ENCODE results near the gene LHX1.

Gene LHX1

GRCh38 chr17:36936455-36937000 is 747 bp upstream of the LHX1 start:
- peak overlapping the region; percentile 69 for H3K4me3 ChIP-seq (ENCODE audit: low read depth, low read length)
- ChIA-PET POLR2A (interaction anchor here (0.5 to 6.6 kb wide), 23 partner anchors 9 to 792 kb away, joined by 3 to 92 read pairs (median 4); partner anchors contain the start of gene AATF), CTCF (interaction anchor here (0.6 to 3.7 kb wide), 5 partner anchors 11 to 110 kb away, joined by 3 to 18 read pairs (median 4); partner anchors contain the start of gene AATF)
- H3K4me1 ChIP-seq (ENCODE audit: control insufficient read depth, insufficient read depth, low read length) = peaks cover 9% of the 10 kb centered on the region
- no peaks in the 10 kb centered on the region for H3K9me3 ChIP-seq (ENCODE audit: control insufficient read depth, insufficient read depth, low read depth, low read length)
- peak overlapping the region; percentile 73; the same call in 1 of the 2 replicates for H3K27ac ChIP-seq (ENCODE audit: extremely low read depth, low read depth, low read length)
- peaks cover 0 to 22% of the 10 kb centered on the region in 2 experiments; a peak in 1 of 3 replicates for H3K36me3 ChIP-seq (ENCODE audit: control insufficient read depth in 2 of 2, insufficient read depth in 1 of 2, low read length in 2 of 2)
- TF ChIP-seq ZNF223 (tag by site-specific recombination; IDR thresholded peaks at IDR 0.05) (peak; percentile 98), ZNF677 (tag by site-specific recombination; IDR thresholded peaks at IDR 0.05) (no peak), SP3 (tag by site-specific recombination; IDR thresholded peaks at IDR 0.05) (0 out of 2 replicates have a peak, but pooled peaks have one; percentile 6), ZNF621 (tag by site-specific recombination; IDR thresholded peaks at IDR 0.05) (no peak), ZNF18 (tag by site-specific recombination; IDR thresholded peaks at IDR 0.05) (no peak), KLF7 (tag by site-specific recombination; IDR thresholded peaks at IDR 0.05; ENCODE audit: borderline replicate concordance) (no peak), ZBTB7A (tag by site-specific recombination; IDR thresholded peaks at IDR 0.05; ENCODE audit: low read depth) (no peak), ZFP3 (tag by site-specific recombination; IDR thresholded peaks at IDR 0.05; ENCODE audit: low read depth) (no peak), ZNF404 (tag by site-specific recombination; IDR thresholded peaks at IDR 0.05) (no peak), ZNF629 (tag by site-specific recombination; IDR thresholded peaks at IDR 0.05) (peak; percentile 57; the same call in 1 of the 2 replicates), ZNF133 (tag by site-specific recombination; IDR thresholded peaks at IDR 0.05) (no peak), ZNF112 (tag by site-specific recombination; IDR thresholded peaks at IDR 0.05) (no peak), ZNF701 (tag by site-specific recombination; IDR thresholded peaks at IDR 0.05) (no peak), ZNF580 (tag by site-specific recombination; IDR thresholded peaks at IDR 0.05) (no peak), ZNF624 (tag by site-specific recombination; IDR thresholded peaks at IDR 0.05) (no peak), ZSCAN16 (tag by site-specific recombination; IDR thresholded peaks at IDR 0.05) (peak; percentile 34; the same call in 1 of the 2 replicates), ZNF214 (tag by site-specific recombination; IDR thresholded peaks at IDR 0.05; ENCODE audit: borderline replicate concordance) (no peak), ZNF132 (tag by site-specific recombination; IDR thresholded peaks at IDR 0.05; ENCODE audit: borderline replicate concordance) (no peak), PRDM1 (tag by site-specific recombination; IDR thresholded peaks at IDR 0.05) (no peak), RBAK (tag by site-specific recombination; IDR thresholded peaks at IDR 0.05) (no peak), PBX3 (CRISPR knock-in tag; IDR thresholded peaks at IDR 0.05) (no peak), ZNF654 (tag by site-specific recombination; IDR thresholded peaks at IDR 0.05; ENCODE audit: low read depth) (no peak), ZNF324 (tag by site-specific recombination; IDR thresholded peaks at IDR 0.05) (no peak), ZNF660 (tag by site-specific recombination; IDR thresholded peaks at IDR 0.05) (no peak), ZNF626 (tag by site-specific recombination; IDR thresholded peaks at IDR 0.05) (no peak), YY2 (tag by site-specific recombination; IDR thresholded peaks at IDR 0.05) (no peak), ZNF221 (tag by site-specific recombination; IDR thresholded peaks at IDR 0.05; ENCODE audit: borderline replicate concordance) (no peak), ZEB2 (tag by site-specific recombination; IDR thresholded peaks at IDR 0.05) (no peak), YY1 (tag by site-specific recombination; IDR thresholded peaks at IDR 0.05) (no peak), ZNF792 (tag by site-specific recombination; IDR thresholded peaks at IDR 0.05) (no peak), ZNF280C (tag by site-specific recombination; IDR thresholded peaks at IDR 0.05) (no peak), ZBTB26 (tag by site-specific recombination; optimal IDR thresholded peaks at IDR 0.05) (peak; percentile 85)

Measured in HEK293 (cell line).